Type B pancreatic cell (in vitro differentiated cells): ENCODE data around the gene FLT1. TPM values are rescaled to one million over a fixed set of nuclear protein-coding genes. Genes with fewer than 3 reads are reported as not detected.

ENCODE experiments used
- DNase-seq: peaks from one replicate; pipeline ENCODE4 v3.0.0; 2021; ENCODE audit warnings: mixed read lengths; ENCODE audit not compliant: unreplicated experiment; ENCODE audit errors: extremely low spot score
- H3K27ac Mint-ChIP-seq: 2 replicates; pipeline ENCODE4 v1.8.0; 2021; ENCODE audit warnings: mild to moderate bottlenecking, mixed read lengths
- H3K27me3 Mint-ChIP-seq: 2 replicates; pipeline ENCODE4 v1.8.0; 2021; ENCODE audit warnings: mixed read lengths
- H3K36me3 Mint-ChIP-seq: 2 replicates; pipeline ENCODE4 v1.8.0; 2021; ENCODE audit warnings: mixed read lengths
- H3K4me1 Mint-ChIP-seq: one replicate; pipeline ENCODE4 v1.8.0; 2021; ENCODE audit warnings: mixed read lengths; ENCODE audit not compliant: unreplicated experiment
- H3K4me3 Mint-ChIP-seq: 2 replicates; pipeline ENCODE4 v1.8.0; 2021; ENCODE audit warnings: mild to moderate bottlenecking, mixed read lengths
- H3K9me3 Mint-ChIP-seq: 2 replicates; pipeline ENCODE4 v1.8.0; 2021; ENCODE audit warnings: mixed read lengths
- total RNA-seq: library from RNA; stranded (reverse); gene quantifications from 2 replicates; pipeline ENCODE4 v1.2.1, GENCODE V29; 2021; ENCODE audit warnings: low replicate concordance
- TF ChIP-seq, protein P1 (sequence below): fragments of 200-600 bp; sonication (generic); conservative IDR thresholded peaks from 2 replicates; pipeline ENCODE4 v1.5.0; 2021; ENCODE audit warnings: antibody characterized with exemption, mild to moderate bottlenecking

Gene FLT1
- total RNA-seq, 1 donor from 2014 or later, result 1.3 TPM

DNA sequence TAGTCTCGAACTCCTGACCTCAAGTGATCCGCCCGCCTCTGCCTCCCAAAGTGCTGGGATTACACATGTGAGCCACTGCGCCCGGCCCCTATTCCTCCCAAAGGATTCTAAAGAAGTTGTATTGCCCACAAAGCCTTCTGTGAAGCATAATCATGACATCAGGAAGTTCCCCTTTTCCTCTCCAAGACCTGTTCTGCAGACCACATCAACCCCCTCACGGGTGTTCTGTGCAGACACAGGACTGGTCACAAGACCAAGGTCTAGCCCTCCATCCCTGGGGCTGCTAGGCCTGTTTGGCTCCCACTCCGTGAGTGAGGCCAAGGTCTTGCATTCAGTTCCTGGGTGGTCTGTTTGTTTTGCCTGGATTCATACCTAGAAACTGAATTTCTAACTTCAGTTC is 178.1 kb downstream of the FLT1 start:
- no peaks in the 10 kb centered on the region for H3K27me3 Mint-ChIP-seq
- TF ChIP-seq, protein P1, sequence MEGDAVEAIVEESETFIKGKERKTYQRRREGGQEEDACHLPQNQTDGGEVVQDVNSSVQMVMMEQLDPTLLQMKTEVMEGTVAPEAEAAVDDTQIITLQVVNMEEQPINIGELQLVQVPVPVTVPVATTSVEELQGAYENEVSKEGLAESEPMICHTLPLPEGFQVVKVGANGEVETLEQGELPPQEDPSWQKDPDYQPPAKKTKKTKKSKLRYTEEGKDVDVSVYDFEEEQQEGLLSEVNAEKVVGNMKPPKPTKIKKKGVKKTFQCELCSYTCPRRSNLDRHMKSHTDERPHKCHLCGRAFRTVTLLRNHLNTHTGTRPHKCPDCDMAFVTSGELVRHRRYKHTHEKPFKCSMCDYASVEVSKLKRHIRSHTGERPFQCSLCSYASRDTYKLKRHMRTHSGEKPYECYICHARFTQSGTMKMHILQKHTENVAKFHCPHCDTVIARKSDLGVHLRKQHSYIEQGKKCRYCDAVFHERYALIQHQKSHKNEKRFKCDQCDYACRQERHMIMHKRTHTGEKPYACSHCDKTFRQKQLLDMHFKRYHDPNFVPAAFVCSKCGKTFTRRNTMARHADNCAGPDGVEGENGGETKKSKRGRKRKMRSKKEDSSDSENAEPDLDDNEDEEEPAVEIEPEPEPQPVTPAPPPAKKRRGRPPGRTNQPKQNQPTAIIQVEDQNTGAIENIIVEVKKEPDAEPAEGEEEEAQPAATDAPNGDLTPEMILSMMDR, result no peak

DNA sequence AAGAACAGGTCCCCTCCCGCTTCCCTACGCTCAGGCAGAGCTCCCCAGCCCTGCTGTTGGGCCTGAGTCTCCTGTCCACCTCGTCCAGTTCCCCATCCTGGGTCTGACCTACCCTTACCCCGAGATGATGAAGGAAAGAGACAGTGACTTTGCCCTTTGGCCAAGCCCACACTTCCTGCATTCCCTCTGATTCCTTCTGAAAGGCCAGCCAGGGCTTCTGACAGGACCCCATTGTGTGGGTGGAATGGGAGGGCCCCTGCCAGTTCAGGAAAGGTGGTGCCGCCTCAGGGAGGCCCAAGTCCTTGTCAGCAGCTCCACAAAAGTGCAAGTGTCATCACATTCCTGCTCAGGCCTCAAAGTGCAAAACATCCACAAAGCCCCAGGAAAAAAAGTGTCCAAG is 178.8 kb downstream of the FLT1 start:
- no peaks in the 10 kb centered on the region for H3K36me3 Mint-ChIP-seq
- H3K4me1 Mint-ChIP-seq, result peaks cover 15% of the 10 kb centered on the region
- no peaks in the 10 kb centered on the region for H3K27me3 Mint-ChIP-seq
- no peak for DNase-seq
- no peak overlapping the region for H3K4me3 Mint-ChIP-seq
- peak overlapping the region; percentile 76 for H3K27ac Mint-ChIP-seq
- TF ChIP-seq, protein P1, result no peak
- no peaks in the 10 kb centered on the region for H3K9me3 Mint-ChIP-seq

More for the DNA sequence above, 178.1 kb downstream of the FLT1 start:
- no peaks in the 10 kb centered on the region for H3K36me3 Mint-ChIP-seq
- no peak overlapping the region for H3K4me3 Mint-ChIP-seq
- no peak overlapping the region for H3K27ac Mint-ChIP-seq
- no peaks in the 10 kb centered on the region for H3K9me3 Mint-ChIP-seq
- peaks cover 15% of the 10 kb centered on the region for H3K4me1 Mint-ChIP-seq
- DNase-seq, result no peak

DNA sequence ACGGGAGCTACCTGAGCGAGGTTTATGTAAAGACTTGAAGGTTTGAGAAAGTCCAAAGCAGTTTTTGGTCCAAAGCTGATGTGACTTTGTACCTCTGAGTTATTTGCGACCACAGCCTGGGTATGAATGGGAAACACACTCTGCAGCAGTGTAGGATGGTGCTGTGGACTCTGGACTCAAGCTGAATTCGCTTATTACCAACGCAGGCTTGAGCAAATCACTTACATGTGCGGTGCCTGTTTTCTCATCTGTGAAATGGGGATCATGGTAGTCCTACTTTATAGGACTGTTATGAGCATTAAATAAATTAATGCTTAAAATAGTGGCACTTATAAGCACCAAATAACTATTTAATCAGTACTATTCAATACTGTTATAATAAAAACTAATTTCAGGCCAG is 180.0 kb downstream of the FLT1 start:
- no peak for DNase-seq
- Mint-ChIP-seq H3K4me1 (peaks cover 15% of the 10 kb centered on the region), H3K9me3 (no peaks in the 10 kb centered on the region), H3K27ac (no peak overlapping the region), H3K36me3 (no peaks in the 10 kb centered on the region), H3K4me3 (no peak overlapping the region), H3K27me3 (no peaks in the 10 kb centered on the region)
- TF ChIP-seq, protein P1, result no peak

GRCh38 chr13:28313579-28313978 is 181.3 kb downstream of the FLT1 start:
- no peaks in the 10 kb centered on the region for H3K36me3 Mint-ChIP-seq
- H3K9me3 Mint-ChIP-seq, result no peaks in the 10 kb centered on the region
- peaks cover 15% of the 10 kb centered on the region for H3K4me1 Mint-ChIP-seq
- H3K4me3 Mint-ChIP-seq, result no peak overlapping the region
- H3K27me3 Mint-ChIP-seq, result no peaks in the 10 kb centered on the region
- TF ChIP-seq, protein P1, result peak; percentile 47
- H3K27ac Mint-ChIP-seq, result peak overlapping the region; percentile 53
- no peak for DNase-seq

DNA sequence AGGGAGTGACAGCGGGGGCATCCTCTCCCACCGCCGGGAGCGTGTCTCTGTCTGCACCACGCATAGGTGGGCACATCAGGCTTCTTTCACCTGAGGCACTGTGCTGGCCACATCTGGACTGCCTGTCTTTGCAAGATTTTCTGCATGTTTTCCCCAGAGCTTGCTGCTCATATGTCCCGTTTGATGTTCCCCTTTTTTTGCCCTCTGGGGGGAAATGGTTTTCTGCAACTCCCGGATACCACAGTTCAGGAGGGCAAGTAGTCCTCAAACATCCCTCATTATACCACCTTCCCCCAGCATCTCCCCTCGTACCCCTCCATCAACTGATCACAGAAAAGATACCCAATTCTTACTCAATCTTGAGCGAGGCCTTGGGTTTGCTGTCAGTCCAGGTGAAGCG is 188.6 kb downstream of the FLT1 start:
- Mint-ChIP-seq H3K27ac (no peak overlapping the region), H3K4me3 (no peak overlapping the region), H3K27me3 (no peaks in the 10 kb centered on the region), H3K36me3 (no peaks in the 10 kb centered on the region), H3K4me1 (peaks cover 6% of the 10 kb centered on the region), H3K9me3 (no peaks in the 10 kb centered on the region)
- DNase-seq, result no peak
- TF ChIP-seq, protein P1, result no peak

GRCh38 chr13:28301839-28302238 is 193.1 kb downstream of the FLT1 start:
- H3K27ac Mint-ChIP-seq, result no peak overlapping the region
- peaks cover 15% of the 10 kb centered on the region for H3K4me1 Mint-ChIP-seq
- H3K9me3 Mint-ChIP-seq, result no peaks in the 10 kb centered on the region
- H3K36me3 Mint-ChIP-seq, result no peaks in the 10 kb centered on the region
- H3K27me3 Mint-ChIP-seq, result no peaks in the 10 kb centered on the region
- TF ChIP-seq, protein P1, result no peak
- DNase-seq, result no peak
- H3K4me3 Mint-ChIP-seq, result no peak overlapping the region
